Esophagus muscularis mucosa (tissue), 4 donors: ENCODE measurements around the gene ZNF536. TPM values are rescaled to one million over a fixed set of nuclear protein-coding genes. Genes with fewer than 3 reads are reported as not detected.

ENCODE experiments used
- DNase-seq: peaks from one replicate; pipeline ENCODE4 v3.0.0-alpha.2; 2017; ENCODE audit errors: extremely low spot score
- H3K27ac ChIP-seq, 4 donors: fragments of 200-600 bp; sonication (generic); replicated peaks in 1 of 4; 1 replicate in 3 of 4; 2 replicates in 1 of 4; pipeline ENCODE4 v1.5.1; 2016 to 2019; ENCODE audit warnings: mild to moderate bottlenecking in 1 of 4
- H3K27me3 ChIP-seq, 4 donors: fragments of 200-600 bp; sonication (generic); one replicate each; pipeline versions ENCODE4 v1.5.1 to v1.6.0; 2016 to 2019
- H3K36me3 ChIP-seq, 4 donors: fragments of 200-600 bp; sonication (generic); one replicate each; pipeline ENCODE4 v1.5.1; 2016 to 2019
- H3K4me1 ChIP-seq, 4 donors: fragments of 200-600 bp; sonication (generic); one replicate each; pipeline ENCODE4 v1.5.1; 2016 to 2019
- H3K4me3 ChIP-seq, 4 donors: fragments of 200-600 bp; sonication (generic); 1 replicate in 2 of 4; 2 replicates in 2 of 4; pipeline ENCODE4 v1.5.1; 2016 to 2019; ENCODE audit warnings: mild to moderate bottlenecking in 4 of 4, moderate library complexity in 1 of 4
- H3K9me3 ChIP-seq, 4 donors: fragments of 200-600 bp; sonication (generic); 1 replicate in 3 of 4; 2 replicates in 1 of 4; pipeline ENCODE4 v1.5.1; 2016 to 2019
- EP300 ChIP-seq: sonication (generic); formaldehyde crosslinking; IDR thresholded peaks from one replicate; pipeline ENCODE4 v1.6.1; 2017; ENCODE audit warnings: antibody characterized with exemption
- POLR2A ChIP-seq: fragments of 450-650 bp; IDR thresholded peaks from one replicate; pipeline ENCODE4 v1.6.1; 2017; ENCODE audit warnings: antibody characterized with exemption, moderate library complexity, mild to moderate bottlenecking, low read depth
- POLR2AphosphoS5 ChIP-seq, 2 donors: sonication (generic); formaldehyde crosslinking; IDR thresholded peaks; one replicate each; pipeline ENCODE4 v1.6.1; 2017; ENCODE audit warnings: antibody characterized with exemption in 2 of 2
- WGBS: methylation state at CpG from one replicate; pipeline ENCODE4 v1.1.5; 2018; 5-methylcytosine and 5-hydroxymethylcytosine counted together
- intact Hi-C: fragments of 100-400 bp; cut with DNase I; formaldehyde crosslinking; loops from one replicate; pipeline ENCODE4 v1.15.1; 2023
- total RNA-seq, 4 donors: library from RNA; depleted of rRNA; stranded (reverse); fragments of >200 nt; gene quantifications; one replicate each; pipeline versions ENCODE4 v1.1.0 to v1.2.1, GENCODE V29; 2016
- TF ChIP-seq, protein P1 (sequence below), 3 experiments: fragments of 200-600 bp in 2 of 3; fragments of 450-650 bp in 1 of 3; sonication (generic) in 2 of 3; IDR thresholded peaks; one replicate each; pipeline ENCODE4 v1.5.1; 2017 to 2019; ENCODE audit warnings: antibody characterized with exemption in 3 of 3, mild to moderate bottlenecking in 2 of 3, moderate library complexity in 1 of 3

Gene ZNF536
- total RNA-seq, 4 donors from 2014 or later, result 2.5 to 7.3 (median 5.6) TPM

DNA sequence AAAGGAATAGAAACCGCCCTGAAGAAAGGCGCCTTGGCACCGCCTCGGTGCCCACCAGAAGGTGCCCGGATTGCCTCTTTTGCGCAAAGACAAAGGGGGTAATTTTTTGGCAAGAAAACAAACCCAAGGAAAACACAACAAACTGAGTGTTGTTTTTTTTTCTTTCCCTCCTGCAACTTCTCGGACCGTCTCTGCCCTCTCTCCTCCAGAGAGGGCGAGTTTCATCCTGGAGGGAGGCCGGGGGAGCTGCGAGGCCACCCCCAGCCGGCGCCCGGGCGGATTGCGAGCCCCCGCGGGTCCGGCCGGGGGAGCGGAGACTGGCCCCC lies 2.3 kb downstream of the ZNF536 start:
- H3K4me3 ChIP-seq, result peak overlapping the region; percentile 15 to 44 (median 24)
- H3K36me3 ChIP-seq, result no peaks in the 10 kb centered on the region
- intact Hi-C loops, result no loop called here
- no peaks in the 10 kb centered on the region for H3K9me3 ChIP-seq
- no peak for TF ChIP-seq POLR2AphosphoS5 (IDR thresholded peaks at IDR 0.05)
- TF ChIP-seq, protein P1, sequence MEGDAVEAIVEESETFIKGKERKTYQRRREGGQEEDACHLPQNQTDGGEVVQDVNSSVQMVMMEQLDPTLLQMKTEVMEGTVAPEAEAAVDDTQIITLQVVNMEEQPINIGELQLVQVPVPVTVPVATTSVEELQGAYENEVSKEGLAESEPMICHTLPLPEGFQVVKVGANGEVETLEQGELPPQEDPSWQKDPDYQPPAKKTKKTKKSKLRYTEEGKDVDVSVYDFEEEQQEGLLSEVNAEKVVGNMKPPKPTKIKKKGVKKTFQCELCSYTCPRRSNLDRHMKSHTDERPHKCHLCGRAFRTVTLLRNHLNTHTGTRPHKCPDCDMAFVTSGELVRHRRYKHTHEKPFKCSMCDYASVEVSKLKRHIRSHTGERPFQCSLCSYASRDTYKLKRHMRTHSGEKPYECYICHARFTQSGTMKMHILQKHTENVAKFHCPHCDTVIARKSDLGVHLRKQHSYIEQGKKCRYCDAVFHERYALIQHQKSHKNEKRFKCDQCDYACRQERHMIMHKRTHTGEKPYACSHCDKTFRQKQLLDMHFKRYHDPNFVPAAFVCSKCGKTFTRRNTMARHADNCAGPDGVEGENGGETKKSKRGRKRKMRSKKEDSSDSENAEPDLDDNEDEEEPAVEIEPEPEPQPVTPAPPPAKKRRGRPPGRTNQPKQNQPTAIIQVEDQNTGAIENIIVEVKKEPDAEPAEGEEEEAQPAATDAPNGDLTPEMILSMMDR (IDR thresholded peaks at IDR 0.05), result no peak
- no peak for TF ChIP-seq POLR2A
- TF ChIP-seq EP300, result no peak
- peaks cover 0 to 82% (median 15%) of the 10 kb centered on the region in 4 donors for H3K27me3 ChIP-seq
- WGBS, result 21% methylated on average over 10 of the region's 21 CpGs
- DNase-seq, result no peak
- peaks cover 0 to 12% (median 4%) of the 10 kb centered on the region in 4 donors for H3K4me1 ChIP-seq
- no peak overlapping the region for H3K27ac ChIP-seq

DNA sequence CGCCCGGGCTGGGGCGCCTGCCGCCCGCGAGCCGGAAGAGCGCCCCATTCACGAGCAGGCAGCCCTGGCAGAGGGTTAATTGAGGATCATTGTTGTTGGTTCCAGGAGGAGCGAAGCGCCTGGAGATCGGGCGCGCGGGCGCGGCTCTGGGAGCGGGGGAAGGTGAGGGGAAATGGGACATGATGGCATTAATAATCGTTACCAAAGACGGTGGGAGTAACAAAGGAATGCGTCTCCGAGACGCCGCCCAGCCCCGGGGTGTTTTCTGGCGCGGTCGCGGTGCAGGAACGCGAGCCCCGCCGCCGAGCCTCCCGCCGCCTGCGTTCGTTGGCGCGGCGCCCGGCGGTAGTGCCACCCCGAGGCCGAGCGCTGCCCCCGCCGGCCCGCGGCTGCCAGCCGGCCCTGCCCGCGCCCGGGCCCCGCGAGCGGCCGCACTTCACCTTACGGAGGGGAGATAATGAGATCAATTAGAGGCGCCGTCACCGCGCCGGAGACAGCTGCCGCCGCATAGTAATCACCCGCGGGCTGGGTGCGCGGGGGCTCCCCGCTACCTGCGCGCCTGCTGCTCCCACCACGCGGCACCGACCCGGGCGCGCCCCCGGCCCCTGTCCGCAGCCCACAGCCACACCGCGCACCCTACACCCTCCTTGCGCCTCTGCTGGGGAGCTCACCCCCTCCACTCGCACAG lies 2.8 kb downstream of the ZNF536 start:
- Histone ChIP-seq H3K9me3 (no peaks in the 10 kb centered on the region), H3K27ac (no peak overlapping the region), H3K27me3 (peaks cover 0 to 82% (median 15%) of the 10 kb centered on the region in 4 donors), H3K4me3 (peak overlapping the region; percentile 15 to 44 (median 24)), H3K36me3 (no peaks in the 10 kb centered on the region), H3K4me1 (peaks cover 0 to 12% (median 4%) of the 10 kb centered on the region in 4 donors)
- TF ChIP-seq POLR2AphosphoS5 (IDR thresholded peaks at IDR 0.05) (no peak), POLR2A (no peak), EP300 (no peak)
- TF ChIP-seq, protein P1 (IDR thresholded peaks at IDR 0.05), result no peak
- DNase-seq, result no peak
- intact Hi-C loops, result no loop called here
- 4% methylated on average over 27 of the region's 85 CpGs for WGBS

DNA sequence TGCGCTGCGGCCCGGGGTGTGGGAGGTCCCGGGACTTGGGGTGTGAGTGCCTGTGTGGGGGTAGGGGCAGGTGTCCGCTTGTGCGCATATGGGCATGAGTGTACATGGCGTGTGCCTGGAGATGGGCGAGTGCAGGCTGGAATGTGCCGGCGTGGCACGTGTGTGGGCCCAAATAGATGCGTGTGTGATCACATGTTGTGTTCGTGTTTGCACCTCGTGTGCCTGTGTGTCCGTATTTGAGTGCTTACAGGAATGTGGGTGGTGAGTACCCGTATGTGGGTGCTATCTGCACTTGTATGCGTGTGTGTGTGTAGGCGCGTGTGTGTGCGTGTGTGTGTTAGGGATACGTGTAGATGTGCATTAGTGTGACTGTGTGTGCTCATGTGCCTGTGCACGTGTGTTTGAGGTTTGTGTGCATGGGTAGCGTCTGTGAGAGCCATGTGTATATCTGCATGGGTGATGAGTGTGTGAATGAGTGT lies 3.4 kb downstream of the ZNF536 start:
- no peak overlapping the region for H3K27ac ChIP-seq
- DNase-seq, result no peak
- H3K9me3 ChIP-seq, result no peaks in the 10 kb centered on the region
- intact Hi-C loops, result no loop called here
- H3K4me1 ChIP-seq, result peaks cover 0 to 12% (median 4%) of the 10 kb centered on the region in 4 donors
- WGBS, result 72% methylated on average over 21 of the region's 23 CpGs
- TF ChIP-seq, protein P1 (IDR thresholded peaks at IDR 0.05), result no peak
- TF ChIP-seq POLR2AphosphoS5 (IDR thresholded peaks at IDR 0.05) (no peak), EP300 (no peak)
- no peaks in the 10 kb centered on the region for H3K36me3 ChIP-seq
- H3K27me3 ChIP-seq, result peaks cover 0 to 81% (median 15%) of the 10 kb centered on the region in 4 donors
- peak overlapping the region in 3 of 4 donors; percentile 19 to 44 (median 30) for H3K4me3 ChIP-seq

DNA sequence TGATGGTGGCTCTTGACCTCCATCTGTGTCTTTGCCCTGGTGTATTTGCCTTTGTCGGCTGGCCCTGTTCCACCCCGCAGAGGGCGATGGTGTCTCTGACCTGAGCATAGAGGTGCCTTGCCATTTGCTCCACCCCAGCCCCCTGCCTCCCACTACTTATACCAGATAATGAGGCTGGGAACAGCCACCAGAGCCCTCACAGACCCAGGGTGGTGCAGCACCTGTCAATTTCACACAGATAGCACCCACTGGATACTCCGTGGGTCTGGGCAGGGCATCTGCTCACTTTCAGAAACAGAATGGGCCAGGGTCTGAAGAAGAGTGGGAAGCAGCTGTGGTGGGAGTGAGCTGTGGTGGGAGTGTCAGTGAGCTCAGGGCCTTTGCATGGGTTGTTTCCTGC lies 4.1 kb downstream of the ZNF536 start:
- TF ChIP-seq EP300 (no peak), POLR2AphosphoS5 (IDR thresholded peaks at IDR 0.05) (no peak), POLR2A (no peak)
- Histone ChIP-seq H3K4me1 (peaks cover 0 to 12% (median 4%) of the 10 kb centered on the region in 4 donors), H3K27me3 (peaks cover 0 to 78% (median 15%) of the 10 kb centered on the region in 4 donors), H3K36me3 (no peaks in the 10 kb centered on the region), H3K27ac (no peak overlapping the region), H3K9me3 (no peaks in the 10 kb centered on the region), H3K4me3 (no peak overlapping the region)
- WGBS, result 73% methylated on average over 2 of the region's 4 CpGs
- no peak for DNase-seq
- intact Hi-C loops, result no loop called here

DNA sequence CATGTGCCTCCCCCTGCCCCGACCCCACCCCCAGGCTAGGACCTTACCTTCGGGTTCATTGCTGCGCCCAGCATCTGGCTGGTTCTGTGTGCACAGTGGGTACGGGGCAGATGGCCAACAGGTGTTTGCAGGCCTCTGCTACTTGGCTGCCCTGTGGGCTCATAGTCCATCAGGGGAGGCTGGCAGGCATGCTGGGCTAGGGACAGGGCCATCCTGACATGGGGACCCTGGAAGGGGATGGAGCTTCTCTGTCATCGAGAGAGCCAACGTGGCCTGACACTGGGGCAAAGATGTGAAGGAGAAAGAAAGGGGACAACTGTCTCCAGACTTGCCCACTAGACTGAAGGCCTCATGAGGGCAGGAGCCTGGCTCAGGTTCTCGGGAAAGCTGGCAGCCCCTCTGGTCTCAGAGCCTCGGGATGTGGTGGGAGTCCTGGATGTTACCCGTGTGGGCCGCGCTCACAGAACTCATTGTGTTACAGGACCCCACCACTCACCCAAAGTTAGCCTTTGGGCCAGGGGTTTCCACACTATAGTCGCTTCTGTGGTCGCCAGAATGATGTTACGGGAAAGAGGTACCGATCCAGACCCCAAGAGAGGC lies 4.7 kb downstream of the ZNF536 start:
- Histone ChIP-seq H3K27ac (no peak overlapping the region), H3K4me3 (no peak overlapping the region), H3K4me1 (peaks cover 0 to 12% (median 4%) of the 10 kb centered on the region in 4 donors), H3K9me3 (no peaks in the 10 kb centered on the region), H3K27me3 (peaks cover 0 to 81% (median 15%) of the 10 kb centered on the region in 4 donors), H3K36me3 (no peaks in the 10 kb centered on the region)
- no peak for DNase-seq
- WGBS, result 94% methylated on average over 14 of the region's 15 CpGs
- intact Hi-C loops, result no loop called here
- no peak for TF ChIP-seq POLR2A
- TF ChIP-seq POLR2AphosphoS5 (IDR thresholded peaks at IDR 0.05), result no peak
- TF ChIP-seq EP300, result no peak
- TF ChIP-seq, protein P1 (IDR thresholded peaks at IDR 0.05), result no peak
